Pulmonary artery endothelial cell (primary cell): Measurements from ENCODE around the gene CNTNAP2. TPM values are rescaled to one million over a fixed set of nuclear protein-coding genes. Genes with fewer than 3 reads are reported as not detected.

Experiments
- DNase-seq: peaks from one replicate; pipeline ENCODE4 v3.0.0-alpha.2; 2011; ENCODE audit warnings: low read depth, low spot score
- total RNA-seq: library from RNA; depleted of rRNA; stranded (reverse); fragments of >200 nt; gene quantifications from 2 replicates; pipeline ENCODE4 v1.2.3, GENCODE V29; 2014

The CNTNAP2 gene
- total RNA-seq, 1 donor from 2014 or later = not detected

DNA sequence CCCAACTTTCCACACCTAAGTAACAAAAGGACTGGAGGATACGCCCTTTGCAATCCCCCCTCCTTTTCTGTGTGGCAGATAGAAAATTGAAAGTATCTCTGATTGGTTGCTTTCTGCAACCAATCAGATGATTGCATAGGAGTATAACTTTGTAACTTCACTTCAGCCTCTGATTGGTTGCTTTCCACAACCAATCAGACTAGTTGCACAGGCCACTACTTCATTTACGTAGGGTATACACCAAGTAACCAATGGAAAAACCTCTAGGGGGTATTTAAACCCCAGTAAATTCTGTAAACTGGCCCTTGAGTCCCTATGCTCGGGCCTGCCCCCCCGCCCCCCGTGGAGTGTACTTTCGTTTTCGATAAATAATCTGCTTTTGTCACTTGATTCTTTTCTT is 1080.4 kb downstream of the CNTNAP2 start:
- DNase-seq = no peak

GRCh38 chr7:147199868-147200267 is 1083.3 kb downstream of the CNTNAP2 start:
- DNase-seq = no peak

DNA sequence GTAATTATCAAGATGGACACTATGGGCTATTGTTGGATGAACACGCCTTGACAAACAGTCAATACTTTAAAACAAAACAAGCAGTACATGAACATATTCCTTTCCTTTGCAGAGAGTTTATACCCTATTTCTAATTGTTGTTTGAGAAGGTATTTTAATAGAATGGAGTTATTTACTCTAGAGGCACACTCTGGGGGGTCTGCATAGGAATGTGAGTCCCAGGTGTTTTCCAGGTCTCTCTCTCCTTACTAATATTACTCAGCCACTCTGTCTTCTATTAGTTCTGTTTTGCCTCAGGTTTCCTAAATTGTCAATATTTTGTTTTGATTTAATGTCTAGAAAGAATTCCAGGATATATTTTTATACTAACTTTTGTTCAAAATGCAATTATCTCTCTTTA is 1091.4 kb downstream of the CNTNAP2 start:
- DNase-seq = no peak

DNA sequence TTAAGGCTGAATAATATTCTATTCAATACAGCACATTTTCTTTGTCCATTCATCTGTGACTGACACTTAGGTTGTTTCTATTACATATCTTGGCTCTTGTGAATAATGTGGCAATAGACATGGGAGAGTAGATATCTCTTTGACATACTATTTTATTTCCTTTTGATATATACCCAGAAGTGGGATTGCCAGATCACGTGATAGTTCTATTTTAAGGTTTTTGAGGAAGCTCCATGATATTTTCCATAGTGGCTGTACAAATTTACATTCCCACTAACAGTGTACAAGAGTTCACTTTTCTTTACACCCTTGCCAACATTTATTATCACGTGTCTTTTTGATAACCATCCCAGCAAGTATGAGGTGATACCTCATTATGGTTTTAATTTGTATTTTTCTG is 1114.7 kb downstream of the CNTNAP2 start:
- no peak for DNase-seq

- DNase-seq = no peak
Observed at GRCh38 chr7:147235645-147236382, 1119.2 kb downstream of the CNTNAP2 start.

- DNase-seq = no peak
Observed at GRCh38 chr7:147240468-147240867, 1123.9 kb downstream of the CNTNAP2 start.

DNA sequence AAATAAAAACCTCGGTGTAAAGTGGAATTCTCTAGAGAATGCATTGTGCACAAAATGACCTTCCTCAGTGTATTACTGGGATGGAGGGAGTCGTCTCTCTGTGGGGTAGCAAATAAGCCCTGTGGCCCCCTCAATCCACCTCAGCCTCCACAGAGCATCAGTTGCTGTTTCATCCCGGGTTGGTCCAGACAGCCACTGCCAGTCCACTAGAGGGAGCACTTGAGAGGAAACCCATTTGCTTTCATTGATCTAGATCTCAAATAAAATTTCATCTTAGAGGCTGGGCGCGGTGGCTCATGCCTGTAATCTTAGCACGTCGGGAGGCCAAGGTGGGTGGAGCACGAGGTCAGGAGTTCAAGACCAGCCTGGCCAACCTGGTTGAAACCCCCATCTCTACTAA is 1128.7 kb downstream of the CNTNAP2 start:
- DNase-seq = no peak

- DNase-seq = no peak
Observed at GRCh38 chr7:147249956-147250355, 1133.4 kb downstream of the CNTNAP2 start.

DNA sequence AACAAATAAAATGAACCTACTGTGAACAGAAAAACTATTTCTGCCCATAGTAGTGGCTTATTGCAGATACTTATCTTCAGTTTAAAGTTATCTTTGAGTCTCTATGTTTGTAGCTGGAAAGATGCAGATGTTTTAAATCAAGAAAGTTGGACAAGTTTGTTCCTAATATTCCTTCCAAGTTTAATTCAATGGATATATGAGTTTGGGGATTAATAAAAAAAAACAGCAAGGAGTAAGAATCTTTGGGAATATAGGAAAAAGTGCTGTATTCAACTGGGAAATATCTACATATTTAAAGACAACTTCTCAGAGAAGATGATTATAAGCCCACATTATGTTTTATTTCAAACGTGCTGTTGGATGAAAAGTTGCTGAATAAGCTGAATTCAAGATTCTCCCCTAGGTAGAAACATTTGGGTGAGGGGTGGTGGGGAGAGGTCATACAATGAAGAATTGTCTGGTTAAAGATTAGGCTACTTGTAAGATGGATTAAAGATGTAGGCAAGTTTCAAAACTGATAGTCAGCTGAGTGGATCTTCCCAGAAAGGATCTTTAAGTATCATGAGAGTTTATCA is 1135.2 kb downstream of the CNTNAP2 start:
- DNase-seq = no peak

- no peak for DNase-seq
Observed at GRCh38 chr7:147261693-147262092, 1145.1 kb downstream of the CNTNAP2 start.

DNA sequence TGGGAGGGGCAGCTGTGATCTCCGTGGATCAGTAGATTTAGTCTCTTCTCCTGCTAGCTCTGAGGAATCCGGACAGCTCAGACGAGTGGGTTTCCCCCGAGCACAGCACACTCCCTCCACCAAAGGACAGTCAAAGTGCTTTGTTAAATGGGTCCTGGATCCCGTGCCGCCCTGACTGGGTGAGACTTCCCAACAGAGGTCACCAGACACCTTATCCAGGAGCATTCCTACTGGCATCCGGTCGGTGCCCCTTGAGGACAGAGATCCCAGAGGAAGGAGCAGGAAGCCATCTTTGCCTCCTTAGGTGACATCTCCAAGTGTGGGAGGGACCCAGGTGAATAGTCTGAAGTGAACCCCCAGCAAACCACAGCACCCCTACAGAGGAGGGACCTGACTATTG is 1148.9 kb downstream of the CNTNAP2 start:
- no peak for DNase-seq

- DNase-seq = no peak
Observed at GRCh38 chr7:147276106-147276505, 1159.5 kb downstream of the CNTNAP2 start.

DNA sequence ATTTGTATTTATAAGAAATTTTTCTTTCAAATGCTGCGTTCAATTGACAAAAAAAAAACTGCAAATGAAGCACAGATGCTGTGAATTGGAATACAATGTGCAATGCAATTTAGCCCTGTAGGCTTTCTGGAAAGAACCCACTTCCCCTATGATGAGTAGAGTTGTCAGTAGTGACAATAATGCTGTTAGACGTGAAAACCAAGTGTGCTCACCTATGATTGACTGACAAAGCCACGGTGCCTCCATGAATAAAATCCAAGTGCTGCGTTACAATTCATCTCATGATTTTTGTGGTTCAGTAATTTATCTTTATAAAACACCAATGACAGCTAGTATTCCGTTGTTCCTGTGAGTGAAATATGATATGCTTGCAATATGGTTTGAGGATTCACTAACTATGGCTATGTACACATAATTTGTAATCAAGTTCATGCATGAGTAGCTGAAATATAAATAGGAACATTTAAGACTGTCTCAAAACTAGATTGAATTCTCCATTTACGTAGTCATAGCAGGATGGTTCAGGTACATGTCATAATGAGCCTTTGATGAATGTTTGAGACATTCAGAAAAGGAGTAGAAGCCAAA is 1160.3 kb downstream of the CNTNAP2 start:
- DNase-seq = no peak

DNA sequence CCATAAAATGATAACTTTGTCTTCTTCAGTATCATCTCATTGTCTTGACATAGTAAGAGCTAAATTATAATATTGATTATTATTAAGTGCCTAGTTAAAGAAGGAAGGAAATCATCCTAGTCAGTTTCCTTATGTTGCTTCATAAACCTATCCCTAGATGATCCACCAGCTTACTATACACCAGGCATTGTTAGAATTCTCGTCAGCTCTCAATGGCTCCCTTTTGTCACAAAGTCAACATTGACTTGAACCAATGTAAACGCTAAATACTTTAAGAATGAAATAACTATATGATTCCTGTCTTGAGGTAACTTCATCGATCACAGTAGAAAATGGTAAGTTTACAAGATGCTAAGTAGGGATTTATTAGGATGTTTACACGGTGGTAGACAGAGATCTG is 1162.9 kb downstream of the CNTNAP2 start:
- DNase-seq = no peak

- no peak for DNase-seq
Observed at GRCh38 chr7:147279964-147280374, 1163.4 kb downstream of the CNTNAP2 start.

- DNase-seq = no peak
Observed at GRCh38 chr7:147282204-147282603, 1165.6 kb downstream of the CNTNAP2 start.

GRCh38 chr7:147296201-147296600 is 1179.6 kb downstream of the CNTNAP2 start:
- DNase-seq = no peak

DNA sequence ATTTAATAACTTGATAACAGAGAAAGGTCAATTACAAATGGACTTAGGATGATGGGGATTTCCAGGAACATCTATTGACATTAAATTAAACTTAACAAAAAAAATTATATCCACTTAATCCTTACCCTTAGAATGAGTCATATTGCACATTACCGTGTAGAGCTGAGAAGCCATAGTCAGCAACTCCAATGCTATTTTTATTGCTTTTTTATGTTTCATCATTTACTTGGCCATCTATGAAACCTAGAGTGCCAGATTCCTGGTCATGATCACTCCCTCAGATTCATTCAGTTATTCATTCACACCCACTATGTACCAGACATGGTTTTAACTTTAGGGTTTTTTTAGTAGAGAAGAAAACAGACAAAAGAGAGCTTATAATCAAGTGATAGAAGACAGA is 1180.4 kb downstream of the CNTNAP2 start:
- DNase-seq = no peak

DNA sequence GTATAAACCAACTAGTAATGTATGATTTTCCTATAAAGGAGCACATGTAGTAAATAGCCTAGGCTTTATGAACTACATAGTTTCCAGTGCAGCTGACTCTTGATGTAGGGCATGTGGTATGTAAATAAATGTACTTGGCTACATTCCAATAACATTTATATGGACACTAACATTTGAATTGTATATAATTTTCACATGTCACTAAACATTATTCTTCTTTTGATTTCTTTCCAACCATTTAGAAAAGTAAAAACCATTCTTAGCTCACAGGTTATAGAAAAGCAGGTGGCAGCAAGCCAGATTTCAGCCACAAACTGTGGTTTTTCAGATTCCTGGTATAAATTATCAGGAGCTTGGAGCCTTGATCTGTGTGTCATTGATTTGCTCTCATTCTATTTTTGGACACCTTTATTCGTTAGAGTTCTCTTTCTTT is 1182.0 kb downstream of the CNTNAP2 start:
- DNase-seq = no peak

DNA sequence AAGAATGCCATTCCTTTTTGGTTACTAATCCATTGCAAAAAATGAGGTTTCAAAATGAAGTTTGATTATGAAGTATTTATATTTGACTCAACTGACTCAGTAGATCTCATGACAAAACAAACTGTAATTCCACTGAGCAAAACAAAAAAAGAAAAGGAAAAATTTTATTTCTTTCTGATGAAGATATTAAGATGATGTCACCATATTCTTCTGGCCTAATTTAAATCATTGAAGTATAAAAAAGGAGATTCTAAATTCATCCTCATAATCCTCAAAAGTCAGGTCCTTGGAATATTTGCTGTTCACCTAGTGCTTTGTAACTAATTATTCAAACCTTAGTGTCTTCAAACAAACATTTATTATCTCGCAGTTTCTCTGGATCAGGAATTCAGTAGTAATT is 1183.7 kb downstream of the CNTNAP2 start:
- DNase-seq = no peak

GRCh38 chr7:147304376-147304775 is 1187.8 kb downstream of the CNTNAP2 start:
- DNase-seq = no peak

GRCh38 chr7:147305827-147306226 is 1189.2 kb downstream of the CNTNAP2 start:
- no peak for DNase-seq

DNA sequence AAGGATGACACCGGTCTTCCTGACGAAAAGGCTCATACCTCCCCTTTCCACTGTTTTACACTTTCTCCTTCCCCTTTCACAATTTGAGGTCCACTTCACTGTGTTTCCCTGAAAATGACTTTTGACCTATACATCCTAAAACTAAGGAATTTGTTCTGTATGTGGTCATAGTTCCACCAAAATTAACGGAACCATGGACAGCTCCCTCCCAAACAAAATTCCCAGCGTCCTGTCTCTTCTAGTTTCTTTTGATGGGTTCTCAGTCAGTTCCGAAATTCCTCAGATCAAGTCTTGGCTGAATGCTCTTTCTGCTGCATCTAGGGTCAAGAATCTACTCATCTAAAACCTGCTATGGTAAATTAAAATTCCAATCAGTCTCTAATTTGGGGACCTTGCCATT is 1191.9 kb downstream of the CNTNAP2 start:
- DNase-seq = no peak
